GM18505 (cell line): ENCODE results near the gene RNLS.
"Not testable (repeated sequence)": the region's sequence is repeated elsewhere in the genome, so short reads cannot be mapped to it uniquely, and the experiment has no call there.

Experiments used
- ATAC-seq: cut with Tn5 transposase; IDR thresholded peaks from one replicate; pipeline ENCODE4 v1.9.1; 2021; ENCODE audit not compliant: unreplicated experiment
- POLR2A ChIP-seq: IDR thresholded peaks from 4 replicates; pipeline ENCODE4 v1.6.1; 2011; ENCODE audit warnings: borderline replicate concordance; ENCODE audit not compliant: insufficient read depth, insufficient read length; ENCODE audit errors: extremely low read depth

The RNLS gene

DNA sequence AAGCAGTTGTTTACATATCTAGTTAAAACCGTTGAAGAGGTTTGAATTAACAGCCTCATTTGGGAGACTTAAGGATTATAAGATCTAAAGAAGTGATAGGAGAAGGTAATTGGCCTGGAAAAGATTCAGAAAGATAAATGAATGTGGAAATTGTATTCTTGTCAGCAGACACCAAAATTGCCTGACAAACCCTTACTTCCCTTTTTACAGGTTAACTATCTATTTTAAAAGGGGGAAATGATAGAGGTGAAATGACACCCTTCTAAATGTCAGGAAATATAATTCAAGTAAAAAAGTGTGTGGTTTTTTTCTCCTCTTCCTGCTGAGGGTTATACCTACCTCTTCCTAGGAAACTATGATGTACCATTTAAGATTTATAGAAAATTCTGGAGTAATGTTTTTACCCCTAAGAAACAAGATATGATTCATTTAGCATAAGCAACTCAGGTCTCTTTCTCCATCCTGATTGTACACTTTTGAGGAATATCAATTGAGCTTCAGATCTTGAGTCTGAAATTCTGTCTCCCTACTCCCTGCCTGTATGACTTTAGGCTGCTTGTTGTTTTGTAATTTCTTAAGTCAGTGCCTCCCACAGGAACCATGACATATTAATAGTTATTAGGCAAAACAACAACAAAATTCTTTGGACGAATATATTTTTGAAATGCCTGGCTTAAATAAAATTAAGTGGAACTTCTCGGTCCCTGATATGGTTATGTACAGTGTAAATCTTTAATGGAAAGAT lies 250.4 kb downstream of the RNLS start:
- no peak for ATAC-seq
- TF ChIP-seq POLR2A: no peak

DNA sequence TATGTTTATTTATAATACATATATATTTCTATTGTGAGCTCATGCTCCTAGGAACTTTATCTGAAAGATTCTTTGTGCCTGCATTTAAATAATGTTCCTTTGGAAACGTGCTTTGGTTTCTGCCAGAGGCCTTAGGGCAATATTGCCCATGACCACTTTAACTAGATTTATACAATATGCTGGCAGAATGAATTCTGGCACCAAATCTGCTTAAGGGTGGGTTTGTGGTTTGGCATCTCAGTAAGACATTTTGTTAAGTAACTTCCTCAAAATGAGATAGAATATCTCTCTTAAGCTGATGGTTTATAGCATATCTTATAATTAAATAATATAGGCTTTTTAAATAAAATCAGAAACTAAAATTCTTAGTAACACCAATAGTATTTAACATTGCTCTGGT lies 252.9 kb downstream of the RNLS start:
- TF ChIP-seq POLR2A: no peak
- no peak for ATAC-seq

DNA sequence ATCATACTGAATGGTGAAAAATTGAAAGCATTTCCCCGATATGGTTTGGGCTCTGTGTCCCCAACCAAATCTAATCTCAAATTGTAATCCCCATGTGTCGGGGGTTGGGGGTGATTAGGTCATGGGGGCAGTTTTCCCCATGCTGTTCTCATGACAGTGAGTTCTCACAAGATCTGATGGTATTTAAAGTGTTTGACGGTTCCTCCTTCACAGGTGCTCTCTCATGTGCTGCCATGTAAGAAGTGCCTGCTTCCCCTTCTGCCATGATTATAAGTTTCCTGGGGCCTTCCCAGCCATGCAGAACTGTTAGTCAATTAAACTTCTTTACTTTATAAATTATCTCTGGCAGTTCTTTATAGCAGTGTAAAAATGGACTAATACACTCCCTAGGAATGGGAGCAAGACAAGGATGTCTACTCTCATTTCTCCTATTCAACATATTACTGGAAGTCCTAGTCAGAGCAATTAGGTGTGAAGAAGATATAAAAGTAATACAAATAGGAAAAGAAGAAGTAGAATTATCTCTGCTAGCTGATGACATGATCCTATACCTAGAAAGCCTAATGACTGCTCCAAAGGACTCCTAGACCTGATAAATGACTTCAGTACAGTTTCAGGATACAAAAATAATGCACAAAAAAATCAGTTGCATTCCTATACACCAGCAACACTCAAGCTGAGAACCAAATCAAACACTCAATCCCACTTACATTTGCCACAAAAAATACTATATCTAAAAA lies 260.6 kb downstream of the RNLS start:
- TF ChIP-seq POLR2A: no peak
- no peak for ATAC-seq

DNA sequence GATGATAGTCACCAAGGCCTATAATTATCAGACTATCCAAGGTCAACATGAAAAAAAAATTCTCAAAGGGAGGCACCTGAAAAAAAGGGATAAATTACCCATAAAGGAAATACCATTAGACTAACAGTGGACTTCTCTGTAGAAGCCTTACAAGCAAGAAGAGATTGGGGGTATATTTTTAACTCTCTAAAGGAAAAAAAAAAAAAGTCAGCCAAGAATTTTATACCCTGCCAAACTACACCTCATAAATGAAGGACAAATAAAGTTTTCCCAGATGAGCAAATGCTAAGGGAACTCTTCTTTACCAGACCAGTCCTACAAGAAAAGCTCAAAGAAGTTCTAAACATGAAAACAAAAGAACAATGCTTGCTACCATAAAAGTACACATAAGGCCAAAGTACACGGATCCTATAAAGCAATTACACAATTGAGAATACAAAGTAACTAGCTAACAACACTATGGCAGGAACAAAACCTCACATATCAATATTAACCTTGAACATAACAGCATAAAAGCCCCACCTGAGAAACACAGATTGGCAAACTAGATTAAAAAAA lies 263.1 kb downstream of the RNLS start:
- ATAC-seq: no peak
- TF ChIP-seq POLR2A: no peak

DNA sequence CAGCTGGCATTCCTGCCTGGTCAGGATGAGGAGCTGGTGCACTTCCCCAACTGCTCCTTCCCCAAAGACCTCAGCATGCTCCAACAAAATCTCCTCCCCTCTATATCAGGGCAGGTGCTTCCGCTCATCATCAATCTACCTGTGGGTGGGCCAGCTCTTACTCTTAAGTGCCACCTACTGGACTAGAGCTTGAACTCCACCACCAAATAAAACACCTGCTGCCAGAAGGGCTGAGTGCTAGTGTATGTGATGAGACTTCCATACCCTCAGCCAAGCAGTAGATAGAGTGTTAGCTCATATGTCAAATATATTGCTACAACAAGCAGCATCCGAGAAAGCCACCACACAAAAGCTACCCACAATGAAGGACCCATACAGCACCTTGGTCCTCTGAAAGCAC lies 264.3 kb downstream of the RNLS start:
- ATAC-seq: no peak
- no peak for TF ChIP-seq POLR2A

DNA sequence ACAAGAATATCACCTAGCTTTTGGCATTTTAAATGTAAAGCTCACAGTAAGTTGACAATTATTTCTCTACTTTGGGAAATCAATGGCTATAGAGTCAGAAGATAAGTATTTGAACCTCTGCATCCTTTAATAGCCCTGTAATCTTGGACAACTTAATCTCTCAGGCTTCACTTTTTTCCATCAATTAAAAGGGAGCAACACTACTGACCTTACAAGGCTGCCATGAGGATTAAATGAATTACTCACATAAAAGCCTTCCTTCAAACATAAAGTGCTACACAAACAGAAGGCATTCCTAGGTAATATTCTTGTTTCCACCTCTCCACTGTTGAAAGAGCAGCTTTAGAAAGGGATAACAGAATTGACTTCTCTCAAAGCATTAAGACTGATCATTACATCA lies 266.0 kb downstream of the RNLS start:
- TF ChIP-seq POLR2A: no peak
- no peak for ATAC-seq

DNA sequence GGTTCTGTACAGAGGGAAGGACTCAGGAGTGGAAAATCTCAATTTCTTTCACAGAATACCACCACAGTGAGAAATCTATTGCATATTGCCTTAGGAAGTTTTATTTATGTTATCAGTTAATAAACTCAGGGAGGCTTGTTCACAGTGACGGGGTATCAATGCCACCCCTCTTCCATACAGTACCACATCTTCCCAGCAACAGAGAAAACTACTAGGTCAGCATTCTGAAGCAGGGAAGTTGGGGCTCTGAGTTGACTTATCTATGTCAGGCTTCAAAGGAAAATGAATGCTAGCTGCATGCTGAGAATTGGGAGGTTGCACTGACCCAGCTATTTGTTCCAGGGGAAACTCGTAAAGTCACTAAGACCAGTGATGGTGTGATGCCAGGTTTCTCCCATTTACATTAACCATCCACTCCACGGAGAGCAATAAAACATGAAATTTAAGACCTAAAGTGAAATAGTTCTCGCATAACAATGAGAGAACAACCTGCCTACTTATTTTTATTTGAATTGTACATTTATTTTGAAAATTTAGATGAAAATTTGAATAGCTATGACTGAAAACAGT lies 266.7 kb downstream of the RNLS start:
- no peak for TF ChIP-seq POLR2A
- no peak for ATAC-seq

DNA sequence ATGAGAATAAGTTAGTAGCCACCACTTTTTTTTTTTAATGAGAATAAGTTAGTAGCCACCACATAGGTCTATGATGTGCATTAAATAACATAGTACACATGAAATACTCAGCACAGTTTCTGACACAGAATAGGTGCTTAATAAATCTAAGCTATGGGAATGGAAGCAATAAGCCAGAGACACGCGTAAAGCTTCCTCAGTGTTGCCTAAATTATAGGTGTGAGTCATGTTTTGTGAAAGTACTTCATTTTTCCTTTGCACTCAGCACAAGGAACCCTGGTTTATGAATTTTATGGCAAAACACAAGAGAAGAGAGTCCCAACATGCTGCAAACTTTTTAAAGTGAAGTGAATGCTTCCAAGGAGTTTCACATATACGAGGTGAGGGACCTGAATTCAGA lies 267.4 kb downstream of the RNLS start:
- TF ChIP-seq POLR2A: no peak
- ATAC-seq: no peak

DNA sequence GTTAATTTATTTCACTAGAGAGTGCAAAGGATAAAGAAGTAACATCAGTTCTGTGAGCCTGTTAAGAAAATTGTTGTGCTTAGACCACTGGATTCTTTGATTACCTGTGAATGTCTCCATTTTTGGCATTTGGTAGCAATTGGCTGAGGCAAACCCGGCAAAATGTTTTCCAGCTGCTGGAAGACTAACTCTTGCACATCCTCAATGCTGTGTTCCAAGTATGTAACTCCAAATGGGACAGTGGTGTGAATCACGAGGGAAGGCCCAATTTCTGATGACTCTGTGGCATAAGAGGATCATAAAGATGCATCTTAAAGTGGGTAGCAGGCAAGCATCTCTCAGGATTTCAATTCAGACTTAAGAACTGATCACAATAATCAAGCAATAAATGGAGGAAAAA lies 268.8 kb downstream of the RNLS start:
- ATAC-seq: no peak
- TF ChIP-seq POLR2A: no peak

DNA sequence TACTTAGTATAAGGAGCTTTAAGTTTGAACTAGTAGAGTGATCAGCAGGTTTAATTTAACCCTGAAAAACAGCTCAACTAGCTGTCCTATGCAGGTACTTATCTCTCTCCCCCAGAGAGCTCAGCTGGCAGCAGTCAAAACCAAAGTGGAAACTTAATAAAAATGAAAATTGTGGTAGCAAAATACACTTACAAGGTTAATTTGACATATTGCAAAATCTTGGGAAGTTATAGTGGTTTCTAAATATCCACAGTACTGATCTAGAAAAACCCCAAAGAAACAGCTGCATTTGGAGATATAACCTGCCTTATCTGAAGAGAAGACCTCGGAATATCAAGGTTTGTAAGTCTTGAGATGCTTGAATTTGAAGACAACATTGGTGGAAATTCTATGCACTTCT lies 269.2 kb downstream of the RNLS start:
- ATAC-seq: no peak

DNA sequence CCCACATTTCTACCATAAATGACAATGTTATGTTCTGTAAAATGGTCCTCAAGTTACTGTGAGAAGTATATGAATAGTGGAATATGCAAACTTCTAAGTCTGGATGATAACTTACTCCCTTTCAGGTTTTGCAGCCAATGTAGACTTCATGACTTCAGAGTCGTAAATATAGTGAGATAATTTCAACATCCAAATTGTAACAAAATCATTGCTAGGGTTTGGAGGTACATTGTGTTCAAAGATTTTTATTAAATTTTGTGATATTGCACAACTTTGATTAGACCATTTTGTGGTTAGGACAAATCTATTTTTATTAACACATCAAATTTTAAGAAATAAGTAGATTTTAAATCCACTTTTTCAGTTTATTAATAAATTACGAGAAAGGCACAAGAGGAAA lies 270.3 kb downstream of the RNLS start:
- TF ChIP-seq POLR2A: no peak
- no peak for ATAC-seq

More for the DNA sequence above, 269.2 kb downstream of the RNLS start:
- TF ChIP-seq POLR2A: no peak

DNA sequence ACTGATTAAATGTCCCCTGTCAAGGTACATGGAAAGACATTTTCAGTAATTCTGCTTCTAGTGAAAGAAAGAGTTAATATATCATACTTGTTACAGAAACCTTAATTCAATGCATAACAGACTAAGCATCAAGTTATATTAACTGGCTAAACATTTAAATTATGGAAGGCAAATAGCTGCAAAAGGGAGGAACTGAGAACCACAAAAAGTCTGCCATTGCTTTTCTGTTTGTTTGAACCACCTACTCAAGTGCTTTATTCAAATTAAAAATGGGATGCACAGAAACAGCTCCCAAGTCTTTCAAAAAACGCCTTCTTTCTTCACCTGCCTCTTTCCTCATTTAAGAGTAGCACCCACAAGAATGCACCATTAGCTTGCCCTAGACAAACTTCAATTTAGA lies 271.9 kb downstream of the RNLS start:
- no peak for ATAC-seq
- no peak for TF ChIP-seq POLR2A

DNA sequence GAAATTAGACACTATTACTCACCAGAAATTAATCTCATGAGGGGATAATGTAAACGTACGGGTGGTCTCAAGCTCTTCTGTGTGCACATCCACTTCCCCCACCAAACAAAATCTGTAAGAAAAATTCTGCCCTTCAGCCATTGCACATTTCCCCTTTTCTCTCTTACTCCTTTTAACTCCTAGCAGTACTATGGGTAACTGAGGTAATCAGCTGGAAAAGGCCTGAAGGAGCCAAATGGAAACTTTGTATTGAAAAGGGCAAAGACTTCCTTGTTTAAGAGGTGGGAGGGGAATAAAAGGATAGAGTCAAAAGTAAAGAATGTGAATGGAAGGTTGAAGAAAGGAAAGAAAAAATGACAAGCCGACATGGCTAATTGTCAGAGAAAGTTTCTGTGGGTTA lies 273.8 kb downstream of the RNLS start:
- no peak for TF ChIP-seq POLR2A
- ATAC-seq: no peak

DNA sequence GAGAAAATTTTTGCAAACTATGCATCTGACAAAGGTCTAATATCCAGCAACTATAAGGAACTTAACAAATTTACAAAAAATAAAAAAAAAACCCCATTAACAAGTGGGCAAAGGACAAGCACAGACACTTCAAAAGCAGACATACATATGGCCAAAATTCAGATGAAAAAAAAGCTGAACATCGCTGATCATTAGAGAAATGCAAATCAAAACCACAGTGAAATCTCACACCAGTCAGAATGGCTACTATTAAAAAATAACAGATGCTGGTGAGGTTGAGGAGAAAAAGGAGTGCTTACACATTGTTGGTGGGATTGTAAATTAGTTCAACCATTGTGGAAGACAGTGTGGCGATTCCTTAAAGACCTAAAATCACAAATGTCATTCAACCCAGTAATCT lies 274.8 kb downstream of the RNLS start:
- ATAC-seq: not testable (repeated sequence)
